Measurements from ENCODE around the gene PPL. TPM values are rescaled to one million over a fixed set of nuclear protein-coding genes. Genes with fewer than 3 reads are reported as not detected.

Gene PPL
- total and polyA plus RNA-seq, 2 of the 13 experiments (the other 11 are each of a cell fraction or from before 2014, with no cell fraction given), result 5.7 to 6.6 TPM

GRCh38 chr16:4936991-4937781 lies at the start of gene PPL (continued):
- TF ChIP-seq AKNA (CRISPR knock-in tag; IDR thresholded peaks at IDR 0.05; ENCODE audit: borderline replicate concordance) (no peak), CENPT (CRISPR knock-in tag; IDR thresholded peaks at IDR 0.05; ENCODE audit: low read depth) (no peak), HNRNPH1 (optimal IDR thresholded peaks at IDR 0.05; ENCODE audit: low read depth, low read length) (no peak), DR1 (CRISPR knock-in tag; IDR thresholded peaks at IDR 0.05) (no peak; the same call in 1 of the 2 replicates), GTF3A (CRISPR knock-in tag; conservative IDR thresholded peaks at IDR 0.05) (no peak), ZNF274 (CRISPR knock-in tag; IDR thresholded peaks at IDR 0.05) (peak; percentile 82; the same call in 1 of the 2 replicates), ZNF503 (CRISPR knock-in tag; IDR thresholded peaks at IDR 0.05) (no peak), CBX1 (IDR thresholded peaks at IDR 0.05; ENCODE audit: low read depth) (no peak), YY1 (IDR thresholded peaks at IDR 0.05; ENCODE audit: insufficient read depth, insufficient replicate concordance, low read depth, low read length) (peak; percentile 45), ZNF550 (CRISPR knock-in tag; IDR thresholded peaks at IDR 0.05; ENCODE audit: borderline replicate concordance) (0 out of 2 replicates have a peak, but pooled peaks have one; percentile 46), MEF2D (CRISPR knock-in tag; IDR thresholded peaks at IDR 0.05) (0 out of 2 replicates have a peak, but pooled peaks have one; percentile 23), SP5 (CRISPR knock-in tag; IDR thresholded peaks at IDR 0.05; ENCODE audit: borderline replicate concordance, low read depth) (peak; percentile 59; the same call in 1 of the 2 replicates), FOXC1 (CRISPR knock-in tag; IDR thresholded peaks at IDR 0.05; ENCODE audit: borderline replicate concordance) (peak; percentile 69), ZNF275 (CRISPR knock-in tag; IDR thresholded peaks at IDR 0.05; ENCODE audit: borderline replicate concordance) (no peak), ZFX (CRISPR knock-in tag; IDR thresholded peaks at IDR 0.05; ENCODE audit: low read depth) (peak; percentile 99), DDIT3 (CRISPR knock-in tag; IDR thresholded peaks at IDR 0.05) (no peak), ZBTB44 (CRISPR knock-in tag; IDR thresholded peaks at IDR 0.05) (no peak), ZNF547 (CRISPR knock-in tag; IDR thresholded peaks at IDR 0.05) (no peak)

Measured in HepG2 (cell line).